ENCODE measurements around the gene NSG2. TPM values are rescaled to one million over a fixed set of nuclear protein-coding genes. Genes with fewer than 3 reads are reported as not detected.

NSG2 gene
- total and polyA plus RNA-seq, 5 donors from 2014 or later: not detected

GRCh38 chr5:174147551-174147950 is 102.0 kb downstream of the NSG2 start:
- Mint-ChIP-seq H3K27me3 (no peaks in the 10 kb centered on the region), H3K36me3 (no peaks in the 10 kb centered on the region), H3K9me3 (peaks cover 0 to 5% (median 0%) of the 10 kb centered on the region in 7 donors), H3K4me1 (no peaks in the 10 kb centered on the region), H3K4me3 (no peak overlapping the region), H3K27ac (no peak overlapping the region)
- no peak overlapping the region for H3K27ac ChIP-seq (ENCODE audit: insufficient read depth, low read length, poor library complexity, severe bottlenecking)
- ATAC-seq (ENCODE audit: low read depth in 2 of 2) (no peak), DNase-seq (no peak)
- H3K4me1 ChIP-seq (ENCODE audit: control insufficient read depth, insufficient read depth, low read length, poor library complexity, severe bottlenecking): no peaks in the 10 kb centered on the region
- no peaks in the 10 kb centered on the region for H3K9me3 ChIP-seq (ENCODE audit: control insufficient read depth in 2 of 2, low read length in 2 of 2)
- no peak overlapping the region for H3K4me3 ChIP-seq (ENCODE audit: low read depth, low read length)
- H3K27me3 ChIP-seq (ENCODE audit: control insufficient read depth, insufficient read depth, low read length): no peaks in the 10 kb centered on the region
- H3K36me3 ChIP-seq (ENCODE audit: control insufficient read depth, insufficient read depth, low read length): no peaks in the 10 kb centered on the region

DNA sequence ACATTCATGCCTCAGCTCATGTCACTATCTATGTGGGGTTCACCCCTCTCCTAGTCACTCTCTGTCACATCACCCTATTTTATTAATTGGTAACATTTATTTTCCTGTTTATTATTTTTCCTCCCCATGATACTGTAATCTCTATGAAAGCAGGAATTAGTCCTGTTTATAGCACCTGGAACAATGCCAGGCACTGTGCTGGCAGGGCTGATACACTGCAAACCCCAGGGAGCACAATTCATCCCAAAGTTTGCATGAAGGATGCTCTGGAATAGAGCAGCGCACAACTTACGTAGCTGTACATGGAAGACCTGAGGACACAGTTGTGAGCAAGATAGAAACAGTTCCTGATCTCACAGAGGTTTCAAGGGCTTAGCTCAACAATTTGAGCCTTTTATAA is 103.2 kb downstream of the NSG2 start:
- Mint-ChIP-seq H3K36me3 (no peaks in the 10 kb centered on the region), H3K27ac (no peak overlapping the region), H3K4me1 (no peaks in the 10 kb centered on the region), H3K4me3 (no peak overlapping the region), H3K9me3 (peaks cover 0 to 9% (median 5%) of the 10 kb centered on the region in 7 donors), H3K27me3 (no peaks in the 10 kb centered on the region)
- DNase-seq (no peak), ATAC-seq (ENCODE audit: low read depth in 2 of 2) (no peak)
- H3K9me3 ChIP-seq (ENCODE audit: control insufficient read depth in 2 of 2, low read length in 2 of 2): no peaks in the 10 kb centered on the region
- no peak overlapping the region for H3K27ac ChIP-seq (ENCODE audit: insufficient read depth, low read length, poor library complexity, severe bottlenecking)
- H3K4me1 ChIP-seq (ENCODE audit: control insufficient read depth, insufficient read depth, low read length, poor library complexity, severe bottlenecking): no peaks in the 10 kb centered on the region
- no peak overlapping the region for H3K4me3 ChIP-seq (ENCODE audit: low read depth, low read length)
- no peaks in the 10 kb centered on the region for H3K36me3 ChIP-seq (ENCODE audit: control insufficient read depth, insufficient read depth, low read length)
- no peaks in the 10 kb centered on the region for H3K27me3 ChIP-seq (ENCODE audit: control insufficient read depth, insufficient read depth, low read length)

DNA sequence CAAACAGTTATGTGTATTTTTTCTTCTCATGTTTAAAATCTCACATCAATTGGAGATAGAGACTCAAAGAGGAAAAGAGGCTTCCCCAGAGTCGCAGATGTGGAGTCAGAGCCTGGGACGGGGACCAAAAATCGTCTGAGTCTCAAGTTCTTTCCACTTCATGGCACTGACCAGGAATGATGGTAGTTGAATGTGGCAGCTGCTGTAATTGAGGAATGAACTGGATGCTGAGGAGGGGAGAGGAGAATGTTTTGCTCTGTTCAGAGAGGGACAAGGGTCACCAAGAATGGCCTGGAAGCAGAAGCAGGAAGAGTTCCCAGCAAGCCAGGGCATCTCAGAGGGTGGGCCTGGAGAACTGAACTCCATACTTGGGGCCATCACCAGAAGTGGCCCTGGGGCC is 103.9 kb downstream of the NSG2 start:
- Histone ChIP-seq H3K27me3 (ENCODE audit: control insufficient read depth, insufficient read depth, low read length) (no peaks in the 10 kb centered on the region), H3K36me3 (ENCODE audit: control insufficient read depth, insufficient read depth, low read length) (no peaks in the 10 kb centered on the region), H3K4me1 (ENCODE audit: control insufficient read depth, insufficient read depth, low read length, poor library complexity, severe bottlenecking) (no peaks in the 10 kb centered on the region), H3K27ac (ENCODE audit: insufficient read depth, low read length, poor library complexity, severe bottlenecking) (no peak overlapping the region), H3K4me3 (ENCODE audit: low read depth, low read length) (no peak overlapping the region), H3K9me3 (ENCODE audit: control insufficient read depth in 2 of 2, low read length in 2 of 2) (peaks cover 0 to 3% of the 10 kb centered on the region in 2 experiments)
- DNase-seq: no peak
- Mint-ChIP-seq H3K4me3 (no peak overlapping the region), H3K9me3 (peaks cover 0 to 9% (median 5%) of the 10 kb centered on the region in 7 donors), H3K27ac (no peak overlapping the region), H3K36me3 (no peaks in the 10 kb centered on the region), H3K27me3 (no peaks in the 10 kb centered on the region), H3K4me1 (no peaks in the 10 kb centered on the region)
- no peak for ATAC-seq (ENCODE audit: low read depth in 2 of 2)

GRCh38 chr5:174149989-174150388 is 104.5 kb downstream of the NSG2 start:
- Mint-ChIP-seq H3K36me3 (no peaks in the 10 kb centered on the region), H3K9me3 (peaks cover 0 to 12% (median 6%) of the 10 kb centered on the region in 7 donors), H3K27ac (no peak overlapping the region), H3K4me1 (no peaks in the 10 kb centered on the region), H3K27me3 (no peaks in the 10 kb centered on the region), H3K4me3 (no peak overlapping the region)
- Histone ChIP-seq H3K27me3 (ENCODE audit: control insufficient read depth, insufficient read depth, low read length) (no peaks in the 10 kb centered on the region), H3K4me1 (ENCODE audit: control insufficient read depth, insufficient read depth, low read length, poor library complexity, severe bottlenecking) (no peaks in the 10 kb centered on the region), H3K4me3 (ENCODE audit: low read depth, low read length) (no peak overlapping the region), H3K9me3 (ENCODE audit: control insufficient read depth in 2 of 2, low read length in 2 of 2) (peaks cover 0 to 6% of the 10 kb centered on the region in 2 experiments), H3K36me3 (ENCODE audit: control insufficient read depth, insufficient read depth, low read length) (no peaks in the 10 kb centered on the region), H3K27ac (ENCODE audit: insufficient read depth, low read length, poor library complexity, severe bottlenecking) (no peak overlapping the region)
- ATAC-seq (ENCODE audit: low read depth in 2 of 2) (no peak), DNase-seq (no peak)

GRCh38 chr5:174151599-174152181 is 106.2 kb downstream of the NSG2 start:
- Mint-ChIP-seq H3K27me3 (no peaks in the 10 kb centered on the region), H3K36me3 (no peaks in the 10 kb centered on the region), H3K4me3 (no peak overlapping the region), H3K4me1 (no peaks in the 10 kb centered on the region), H3K9me3 (peaks cover 0 to 20% (median 9%) of the 10 kb centered on the region in 7 donors), H3K27ac (no peak overlapping the region)
- no peaks in the 10 kb centered on the region for H3K36me3 ChIP-seq (ENCODE audit: control insufficient read depth, insufficient read depth, low read length)
- no peak overlapping the region for H3K27ac ChIP-seq (ENCODE audit: insufficient read depth, low read length, poor library complexity, severe bottlenecking)
- H3K9me3 ChIP-seq (ENCODE audit: control insufficient read depth in 2 of 2, low read length in 2 of 2): peaks cover 5 to 6% of the 10 kb centered on the region in 2 experiments
- no peaks in the 10 kb centered on the region for H3K4me1 ChIP-seq (ENCODE audit: control insufficient read depth, insufficient read depth, low read length, poor library complexity, severe bottlenecking)
- ATAC-seq (ENCODE audit: low read depth in 2 of 2) (no peak), DNase-seq (no peak)
- H3K27me3 ChIP-seq (ENCODE audit: control insufficient read depth, insufficient read depth, low read length): no peaks in the 10 kb centered on the region
- H3K4me3 ChIP-seq (ENCODE audit: low read depth, low read length): no peak overlapping the region

DNA sequence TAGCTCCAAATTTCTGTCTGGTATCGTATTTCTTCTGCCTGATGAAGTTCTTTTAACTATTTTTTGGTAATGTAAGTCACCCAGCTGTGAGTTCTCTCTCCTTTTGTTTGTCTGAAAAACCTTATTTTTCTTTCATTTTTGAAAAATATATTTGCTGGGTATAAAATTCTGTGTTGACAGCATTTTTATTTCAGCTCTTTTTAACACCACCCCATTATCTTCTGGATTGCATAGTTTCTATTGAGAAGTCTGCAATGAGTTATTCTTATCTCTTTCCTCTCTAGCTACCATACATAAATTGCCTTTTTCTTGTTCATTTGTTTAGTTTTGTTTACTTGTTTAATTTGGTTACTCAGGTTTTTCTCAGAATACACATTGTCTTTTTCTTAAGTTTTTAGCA is 109.1 kb downstream of the NSG2 start:
- Mint-ChIP-seq H3K27me3 (no peaks in the 10 kb centered on the region), H3K4me3 (no peak overlapping the region), H3K4me1 (no peaks in the 10 kb centered on the region), H3K27ac (no peak overlapping the region), H3K36me3 (no peaks in the 10 kb centered on the region), H3K9me3 (peaks cover 0 to 20% (median 11%) of the 10 kb centered on the region in 7 donors)
- Histone ChIP-seq H3K27me3 (ENCODE audit: control insufficient read depth, insufficient read depth, low read length) (no peaks in the 10 kb centered on the region), H3K36me3 (ENCODE audit: control insufficient read depth, insufficient read depth, low read length) (no peaks in the 10 kb centered on the region), H3K4me1 (ENCODE audit: control insufficient read depth, insufficient read depth, low read length, poor library complexity, severe bottlenecking) (no peaks in the 10 kb centered on the region), H3K27ac (ENCODE audit: insufficient read depth, low read length, poor library complexity, severe bottlenecking) (no peak overlapping the region), H3K4me3 (ENCODE audit: low read depth, low read length) (no peak overlapping the region), H3K9me3 (ENCODE audit: control insufficient read depth in 2 of 2, low read length in 2 of 2) (peaks cover 5 to 6% of the 10 kb centered on the region in 2 experiments)
- no peak for DNase-seq
- no peak for ATAC-seq (ENCODE audit: low read depth in 2 of 2)

GRCh38 chr5:174155281-174155680 is 109.8 kb downstream of the NSG2 start:
- DNase-seq: no peak
- Histone ChIP-seq H3K9me3 (ENCODE audit: control insufficient read depth in 2 of 2, low read length in 2 of 2) (peaks cover 5 to 6% of the 10 kb centered on the region in 2 experiments), H3K4me3 (ENCODE audit: low read depth, low read length) (no peak overlapping the region), H3K4me1 (ENCODE audit: control insufficient read depth, insufficient read depth, low read length, poor library complexity, severe bottlenecking) (no peaks in the 10 kb centered on the region), H3K27me3 (ENCODE audit: control insufficient read depth, insufficient read depth, low read length) (no peaks in the 10 kb centered on the region), H3K27ac (ENCODE audit: insufficient read depth, low read length, poor library complexity, severe bottlenecking) (no peak overlapping the region), H3K36me3 (ENCODE audit: control insufficient read depth, insufficient read depth, low read length) (no peaks in the 10 kb centered on the region)
- Mint-ChIP-seq H3K9me3 (peaks cover 0 to 20% (median 13%) of the 10 kb centered on the region in 7 donors), H3K27me3 (no peaks in the 10 kb centered on the region), H3K36me3 (no peaks in the 10 kb centered on the region), H3K27ac (no peak overlapping the region), H3K4me1 (no peaks in the 10 kb centered on the region), H3K4me3 (no peak overlapping the region)
- ATAC-seq (ENCODE audit: low read depth in 2 of 2): no peak

DNA sequence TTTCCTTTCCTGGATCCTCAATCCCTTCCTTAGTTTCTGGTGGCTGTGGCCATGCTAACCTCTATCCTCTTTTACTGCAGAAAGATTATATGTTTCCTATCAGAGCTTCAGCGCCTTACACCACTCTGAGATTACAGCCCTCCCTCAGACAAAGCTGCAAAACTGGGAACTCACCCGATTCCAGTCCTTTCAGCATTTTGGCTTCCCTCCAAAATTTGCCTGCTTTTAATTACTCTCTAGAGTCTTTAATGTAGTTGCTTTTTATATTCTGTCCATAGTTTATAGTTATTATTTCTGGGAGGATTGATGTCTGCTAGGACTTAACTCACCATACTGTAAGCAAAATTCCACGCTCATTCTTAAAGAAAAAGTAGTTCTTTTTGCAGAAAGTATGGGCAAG is 110.2 kb downstream of the NSG2 start:
- H3K27ac Mint-ChIP-seq: no peak overlapping the region
- Histone ChIP-seq H3K4me1 (ENCODE audit: control insufficient read depth, insufficient read depth, low read length, poor library complexity, severe bottlenecking) (no peaks in the 10 kb centered on the region), H3K27ac (ENCODE audit: insufficient read depth, low read length, poor library complexity, severe bottlenecking) (no peak overlapping the region), H3K27me3 (ENCODE audit: control insufficient read depth, insufficient read depth, low read length) (no peaks in the 10 kb centered on the region), H3K9me3 (ENCODE audit: control insufficient read depth in 2 of 2, low read length in 2 of 2) (peaks cover 5 to 6% of the 10 kb centered on the region in 2 experiments), H3K36me3 (ENCODE audit: control insufficient read depth, insufficient read depth, low read length) (no peaks in the 10 kb centered on the region), H3K4me3 (ENCODE audit: low read depth, low read length) (no peak overlapping the region)
- peaks cover 0 to 20% (median 13%) of the 10 kb centered on the region in 7 donors for H3K9me3 Mint-ChIP-seq
- no peak for ATAC-seq (ENCODE audit: low read depth in 2 of 2)
- H3K36me3 Mint-ChIP-seq: no peaks in the 10 kb centered on the region
- no peaks in the 10 kb centered on the region for H3K27me3 Mint-ChIP-seq
- H3K4me3 Mint-ChIP-seq: no peak overlapping the region
- DNase-seq: no peak
- no peaks in the 10 kb centered on the region for H3K4me1 Mint-ChIP-seq
